ENCODE measurements around the gene ACAP1.
"Not testable (repeated sequence)": the region's sequence is repeated elsewhere in the genome, so short reads cannot be mapped to it uniquely, and the experiment has no call there.

ACAP1 gene

GRCh38 chr17:7355573-7355972, 19.2 kb downstream of the ACAP1 start:
- DNase-seq: no peak

GRCh38 chr17:7356072-7356549, 19.8 kb downstream of the ACAP1 start:
- DNase-seq: peak; percentile 69

GRCh38 chr17:7356756-7357155, 20.4 kb downstream of the ACAP1 start:
- DNase-seq: no peak

DNA sequence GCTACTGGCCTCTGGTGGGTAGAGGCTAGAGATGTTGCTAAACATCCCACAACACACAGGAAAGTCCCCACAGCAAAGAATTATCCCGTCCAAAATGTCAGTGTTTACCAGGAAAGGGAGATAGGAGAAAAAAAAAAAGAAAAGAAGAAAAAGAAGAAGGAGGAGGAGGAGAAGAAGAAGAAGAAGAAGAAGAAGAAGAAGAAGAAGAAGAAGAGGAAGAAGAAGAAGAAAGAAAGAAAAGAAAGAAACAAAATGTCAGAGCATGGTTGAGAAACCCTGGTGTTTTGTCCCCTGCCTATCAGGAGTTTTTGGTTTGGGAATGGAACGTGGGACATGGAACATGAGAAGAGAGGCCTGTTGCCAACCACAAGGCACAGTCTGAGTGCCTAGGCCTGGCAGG, 21.1 kb downstream of the ACAP1 start:
- DNase-seq: no peak

- DNase-seq: no peak
Observed at GRCh38 chr17:7361906-7362305, 25.6 kb downstream of the ACAP1 start.

- no peak for DNase-seq
Observed at GRCh38 chr17:7363311-7363710, 27.0 kb downstream of the ACAP1 start.

GRCh38 chr17:7365963-7366362, 29.6 kb downstream of the ACAP1 start:
- DNase-seq: not testable (repeated sequence)

- no peak for DNase-seq
Observed at GRCh38 chr17:7367083-7367482, 30.8 kb downstream of the ACAP1 start.

DNA sequence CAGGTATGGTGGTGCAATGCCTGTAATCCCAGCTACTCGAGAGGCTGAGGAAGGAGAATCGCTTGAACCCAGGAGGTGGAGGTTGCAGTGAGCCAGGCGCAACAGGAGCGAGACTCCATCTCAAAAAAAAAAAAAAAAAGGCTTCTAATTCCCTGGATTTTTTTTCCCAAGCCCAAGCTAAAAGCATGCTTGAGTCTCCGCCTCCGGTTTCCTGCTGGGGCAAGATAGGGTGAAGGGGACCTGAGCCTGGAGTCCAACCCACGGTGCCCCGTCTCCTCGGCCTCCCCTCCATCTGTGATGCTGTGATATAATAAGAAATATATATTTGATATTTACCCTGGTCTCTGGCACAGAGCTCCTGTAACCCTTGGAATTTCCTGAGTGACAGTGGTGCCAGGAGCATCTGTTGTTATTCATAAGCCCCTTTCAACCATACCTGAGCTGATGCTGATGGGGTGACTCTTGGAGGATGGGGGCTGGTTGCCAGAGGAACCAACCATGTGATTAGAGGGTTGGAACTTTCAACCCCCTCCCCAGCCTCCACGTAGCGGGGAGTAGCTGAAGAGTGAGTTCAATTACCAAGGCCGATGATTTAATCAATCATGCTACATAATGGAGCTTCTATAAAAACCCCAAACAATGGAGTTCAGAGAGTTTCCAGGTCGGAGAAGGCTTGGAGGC, 31.7 kb downstream of the ACAP1 start:
- no peak for DNase-seq

DNA sequence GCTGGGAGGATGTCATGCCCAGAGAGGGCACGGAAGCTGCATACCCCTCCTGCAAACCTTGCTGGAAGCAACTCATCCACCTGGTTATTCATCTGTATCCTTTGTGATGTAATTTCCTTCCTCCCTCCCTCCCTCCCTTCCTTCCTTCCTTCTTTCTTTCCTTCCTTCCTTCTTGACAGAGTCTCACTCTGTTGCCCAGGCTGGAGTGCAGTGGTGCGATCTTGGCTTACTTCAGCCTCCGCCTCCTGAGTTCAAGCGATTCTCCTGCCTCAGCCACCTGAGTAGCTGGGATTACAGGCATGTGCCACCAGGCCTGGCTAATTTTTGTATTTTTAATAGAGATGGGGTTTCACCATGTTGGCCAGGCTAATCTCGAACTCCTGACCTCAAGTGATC, 32.3 kb downstream of the ACAP1 start:
- DNase-seq: not testable (repeated sequence)

DNA sequence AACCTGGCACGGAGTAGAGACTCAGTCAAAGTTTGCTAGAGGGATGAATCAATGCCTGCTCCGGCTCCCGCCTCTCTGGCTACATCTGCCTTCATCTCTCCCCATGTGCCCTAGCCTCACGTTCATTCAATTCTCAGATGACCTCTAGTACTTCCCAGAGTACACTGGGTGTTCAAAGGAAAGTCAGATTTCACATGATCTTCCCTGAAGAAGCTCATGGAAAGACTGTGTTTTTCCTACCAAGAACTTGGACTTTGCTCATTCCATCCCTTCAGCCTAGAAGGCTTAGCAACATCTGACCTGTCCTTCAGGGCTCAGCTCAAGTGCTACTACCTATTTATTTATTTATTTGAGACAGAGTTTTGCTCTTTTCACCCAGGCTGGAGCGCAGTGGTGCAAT, 33.5 kb downstream of the ACAP1 start:
- no peak for DNase-seq

DNA sequence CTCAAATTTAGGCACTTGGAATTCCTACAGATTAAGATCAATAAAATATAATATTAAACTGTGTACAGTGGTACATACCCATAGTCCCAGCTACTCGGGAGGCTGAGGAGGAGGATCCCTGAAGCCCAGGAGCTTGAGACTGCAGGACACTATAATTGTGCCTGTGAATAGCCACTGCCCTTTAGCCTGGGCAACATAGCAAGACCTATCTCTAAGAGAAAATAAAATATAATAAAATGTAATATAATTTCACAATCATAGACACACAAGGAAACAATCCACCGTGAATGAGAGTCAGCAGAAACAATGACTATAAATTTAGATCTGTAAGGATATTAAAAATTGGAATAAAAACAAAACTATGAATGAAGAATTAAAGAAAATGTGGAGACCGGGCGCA, 34.5 kb downstream of the ACAP1 start:
- DNase-seq: no peak

- no peak for DNase-seq
Observed at GRCh38 chr17:7374353-7374752, 38.0 kb downstream of the ACAP1 start.

DNA sequence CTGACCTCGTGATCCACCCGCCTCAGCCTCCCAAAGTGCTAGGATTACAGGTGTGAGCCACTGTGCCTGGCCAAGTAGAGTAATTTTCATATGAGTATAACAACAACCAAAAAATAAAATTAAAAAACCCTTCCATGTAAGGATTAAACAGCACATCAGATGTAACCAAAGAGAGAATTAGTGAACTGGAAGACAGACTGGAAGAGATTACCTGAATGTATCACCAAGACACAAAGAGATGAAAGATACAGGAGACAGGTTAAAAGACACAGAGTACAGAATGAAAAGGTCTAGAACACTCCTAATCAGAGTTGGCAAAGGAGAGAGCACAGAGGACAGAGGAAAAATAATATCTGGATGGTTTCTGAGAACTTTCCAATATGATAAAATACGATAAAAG, 42.8 kb downstream of the ACAP1 start:
- DNase-seq: no peak

DNA sequence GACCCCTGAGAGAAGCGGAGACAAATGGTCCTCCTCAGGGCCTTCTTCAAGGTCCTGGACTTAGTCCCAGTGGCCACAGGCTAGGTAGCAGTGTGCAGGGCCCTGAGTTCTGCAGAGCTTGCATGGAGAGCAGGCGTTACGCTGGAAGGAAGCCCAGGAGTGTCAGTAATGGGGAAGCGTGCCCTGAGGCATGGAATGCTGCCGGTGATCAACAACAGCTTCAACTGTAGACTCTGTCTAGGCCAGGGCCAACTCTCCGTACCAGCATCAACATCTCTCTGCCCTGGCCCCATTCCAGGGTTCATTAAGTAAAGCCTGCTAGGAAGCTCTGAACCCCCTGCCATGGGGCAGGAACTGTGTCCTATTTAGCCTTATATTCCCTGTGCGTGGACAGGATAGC, 44.0 kb downstream of the ACAP1 start:
- no peak for DNase-seq

DNA sequence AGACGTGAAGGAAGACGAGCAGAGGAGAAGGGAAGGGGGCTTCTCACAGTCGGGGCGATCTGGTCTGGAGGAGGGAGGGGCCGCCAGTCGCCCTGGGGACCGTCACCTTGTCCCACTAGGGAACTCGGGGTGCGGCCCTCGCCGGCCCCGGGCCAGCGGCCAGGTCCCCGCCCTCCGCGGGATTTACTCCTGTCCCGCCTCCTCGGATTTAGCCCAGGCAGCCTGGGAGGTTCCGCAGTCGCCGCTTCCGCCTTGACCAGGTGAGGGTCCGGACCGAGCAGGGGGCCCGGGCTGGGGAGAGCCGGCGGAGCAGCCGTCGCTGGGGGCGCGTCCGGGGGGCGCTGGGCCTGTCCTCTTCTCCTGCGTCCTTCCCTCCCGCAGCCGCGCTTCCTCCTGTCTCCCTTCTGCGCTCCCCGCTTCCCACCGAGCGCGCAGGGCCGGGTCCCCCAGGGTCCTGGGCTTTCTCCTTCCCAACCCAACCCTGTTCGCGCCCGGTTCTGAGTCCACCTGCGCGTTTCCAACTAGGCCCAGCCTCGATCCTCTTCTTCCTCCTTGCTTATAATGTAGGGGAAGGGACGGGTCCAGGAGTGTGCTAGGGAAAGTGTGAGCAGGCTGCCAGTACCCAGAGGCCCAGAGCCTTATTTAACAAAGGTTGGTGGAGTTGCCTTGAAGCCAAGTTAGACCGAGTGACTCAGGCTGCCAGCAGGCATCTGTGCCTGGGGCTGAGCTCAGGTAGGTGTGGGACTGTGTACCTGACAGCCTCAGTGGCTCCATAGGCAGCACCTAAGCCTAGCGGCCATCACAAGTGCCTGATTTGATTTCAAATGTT, 44.7 kb downstream of the ACAP1 start, which contains the start of gene TNK1:
Gene TNK1 (plus strand): TSS at position 235 of the 829 bp plus-strand sequence. CDS start 1,838 bp downstream, outside the sequence.
- DNase-seq: no peak

DNA sequence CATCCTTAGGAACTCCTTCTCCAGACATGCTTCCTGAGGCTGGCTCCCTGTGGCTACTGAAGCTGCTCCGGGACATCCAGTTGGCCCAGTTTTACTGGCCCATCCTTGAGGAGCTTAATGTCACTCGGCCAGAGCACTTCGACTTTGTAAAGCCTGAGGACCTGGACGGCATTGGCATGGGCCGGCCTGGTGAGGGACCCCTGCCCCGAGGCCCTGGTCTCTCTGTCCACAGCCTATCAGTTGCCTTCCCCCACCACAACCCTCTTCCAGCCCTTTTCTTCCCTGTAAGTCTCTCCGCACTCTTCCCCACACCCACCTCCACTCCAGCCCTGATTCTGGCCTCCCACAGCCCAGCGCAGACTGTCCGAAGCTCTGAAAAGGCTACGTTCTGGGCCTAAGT, 46.6 kb downstream of the ACAP1 start:
- no peak for DNase-seq

- no peak for DNase-seq
Observed at GRCh38 chr17:7383371-7383741, 47.0 kb downstream of the ACAP1 start.

DNA sequence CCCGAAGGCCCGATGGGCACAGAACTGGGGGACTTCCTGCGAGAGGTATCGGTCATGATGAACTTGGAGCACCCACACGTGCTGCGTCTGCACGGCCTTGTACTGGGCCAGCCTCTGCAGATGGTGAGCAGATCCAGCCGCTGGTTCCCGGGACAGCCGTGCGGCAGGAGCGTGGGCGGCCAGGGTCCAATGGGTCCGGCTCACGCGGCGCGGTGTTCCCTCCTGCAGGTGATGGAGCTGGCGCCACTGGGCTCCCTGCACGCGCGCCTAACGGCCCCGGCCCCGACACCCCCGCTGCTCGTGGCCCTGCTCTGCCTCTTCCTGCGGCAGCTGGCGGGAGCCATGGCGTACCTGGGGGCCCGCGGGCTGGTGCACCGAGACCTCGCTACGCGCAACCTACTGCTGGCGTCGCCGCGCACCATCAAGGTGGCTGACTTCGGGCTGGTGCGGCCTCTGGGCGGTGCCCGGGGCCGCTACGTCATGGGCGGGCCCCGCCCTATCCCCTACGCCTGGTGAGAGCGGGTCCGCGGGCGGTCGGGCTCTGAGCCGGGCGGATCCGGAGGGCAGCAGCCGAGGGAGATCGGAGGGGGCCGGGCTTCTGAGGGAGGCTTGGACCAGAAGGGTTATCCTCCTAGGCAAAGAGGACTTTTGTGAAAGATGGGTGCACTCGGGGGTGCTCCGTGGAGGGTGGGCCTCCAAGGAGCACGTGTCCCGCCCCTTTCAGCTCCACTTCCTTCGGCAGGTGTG, 47.6 kb downstream of the ACAP1 start:
- DNase-seq: no peak

GRCh38 chr17:7384489-7385081, 48.3 kb downstream of the ACAP1 start:
- DNase-seq: no peak

DNA sequence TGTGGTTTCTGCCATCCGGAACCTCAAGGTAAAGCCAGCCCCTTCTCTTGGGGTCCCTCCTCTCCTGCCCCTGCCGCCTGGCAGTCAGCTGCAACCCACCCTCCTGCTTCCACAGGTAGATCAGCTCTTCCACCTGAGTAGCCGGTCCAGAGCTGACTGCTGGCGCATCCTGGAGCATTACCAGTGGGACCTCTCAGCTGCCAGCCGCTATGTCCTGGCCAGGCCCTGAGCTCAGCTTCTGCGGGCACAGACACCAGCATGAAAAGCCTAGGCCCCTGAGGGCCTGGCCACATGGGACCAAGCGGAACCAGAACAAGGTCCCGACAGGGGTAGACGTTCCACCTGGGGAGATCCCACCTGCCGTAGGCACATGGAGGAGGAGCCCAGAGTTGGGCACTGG, 52.5 kb downstream of the ACAP1 start:
- no peak for DNase-seq

- no peak for DNase-seq
Observed at GRCh38 chr17:7389924-7390910, 53.9 kb downstream of the ACAP1 start.

Data from MV-4-11 (cell line).